ENCODE data around the gene TNRC6A.

GRCh38 chr16:24858219-24859041 is 129.0 kb downstream of the TNRC6A start:
- TF ChIP-seq CTCF (IDR thresholded peaks at IDR 0.05) = no peak
- TF ChIP-seq POLR2A (IDR thresholded peaks at IDR 0.05) = no peak
